ENCODE measurements around the gene COL1A2. TPM values are rescaled to one million over a fixed set of nuclear protein-coding genes. Genes with fewer than 3 reads are reported as not detected.

COL1A2 gene
- total RNA-seq, 3 donors from 2014 or later, result 94.5 to 300 (median 113) TPM

- H3K4me3 ChIP-seq, result no peak overlapping the region
- H3K4me1 ChIP-seq, result no peaks in the 10 kb centered on the region
- H3K27ac ChIP-seq, result no peak overlapping the region
- H3K9me3 ChIP-seq, result no peaks in the 10 kb centered on the region
- no peak for DNase-seq (ENCODE audit: low spot score in 2 of 2)
- no peaks in the 10 kb centered on the region for H3K27me3 ChIP-seq
- H3K36me3 ChIP-seq, result no peaks in the 10 kb centered on the region
- no peak for TF ChIP-seq POLR2AphosphoS5 (IDR thresholded peaks at IDR 0.05)
- TF ChIP-seq POLR2A (IDR thresholded peaks at IDR 0.05), result no peak
- TF ChIP-seq CTCF (IDR thresholded peaks at IDR 0.05), result no peak
- intact Hi-C loops (cut with DNase I; ENCODE audit: low total_unique reads), result no loop called here
These were observed 14.4 kb upstream of the COL1A2 start for GRCh38 chr7:94380264-94380663.

GRCh38 chr7:94382132-94382531 is 12.6 kb upstream of the COL1A2 start:
- H3K36me3 ChIP-seq, result no peaks in the 10 kb centered on the region
- intact Hi-C loops (cut with DNase I; ENCODE audit: low total_unique reads), result no loop called here
- H3K4me1 ChIP-seq, result no peaks in the 10 kb centered on the region
- no peak overlapping the region for H3K4me3 ChIP-seq
- H3K27me3 ChIP-seq, result no peaks in the 10 kb centered on the region
- DNase-seq (ENCODE audit: low spot score in 2 of 2), result no peak
- H3K9me3 ChIP-seq, result no peaks in the 10 kb centered on the region
- TF ChIP-seq POLR2AphosphoS5 (IDR thresholded peaks at IDR 0.05), result no peak
- TF ChIP-seq CTCF (IDR thresholded peaks at IDR 0.05), result no peak
- no peak for TF ChIP-seq POLR2A (IDR thresholded peaks at IDR 0.05)
- no peak overlapping the region for H3K27ac ChIP-seq

GRCh38 chr7:94382746-94383145 is 11.9 kb upstream of the COL1A2 start:
- no peak for TF ChIP-seq POLR2A (IDR thresholded peaks at IDR 0.05)
- TF ChIP-seq CTCF (IDR thresholded peaks at IDR 0.05), result no peak
- TF ChIP-seq POLR2AphosphoS5 (IDR thresholded peaks at IDR 0.05), result no peak
- no peak for DNase-seq (ENCODE audit: low spot score in 2 of 2)
- Histone ChIP-seq H3K27ac (no peak overlapping the region), H3K9me3 (no peaks in the 10 kb centered on the region), H3K4me1 (no peaks in the 10 kb centered on the region), H3K4me3 (no peak overlapping the region), H3K27me3 (no peaks in the 10 kb centered on the region), H3K36me3 (no peaks in the 10 kb centered on the region)
- intact Hi-C loops (cut with DNase I; ENCODE audit: low total_unique reads), result no loop called here

GRCh38 chr7:94384315-94384714 is 10.4 kb upstream of the COL1A2 start:
- intact Hi-C loops (cut with DNase I; ENCODE audit: low total_unique reads), result no loop called here
- no peak for DNase-seq (ENCODE audit: low spot score in 2 of 2)
- H3K9me3 ChIP-seq, result no peaks in the 10 kb centered on the region
- H3K27me3 ChIP-seq, result no peaks in the 10 kb centered on the region
- no peaks in the 10 kb centered on the region for H3K4me1 ChIP-seq
- no peaks in the 10 kb centered on the region for H3K36me3 ChIP-seq
- TF ChIP-seq POLR2A (IDR thresholded peaks at IDR 0.05) (no peak), CTCF (IDR thresholded peaks at IDR 0.05) (no peak), POLR2AphosphoS5 (IDR thresholded peaks at IDR 0.05) (no peak)
- no peak overlapping the region for H3K4me3 ChIP-seq
- H3K27ac ChIP-seq, result no peak overlapping the region

- Histone ChIP-seq H3K4me3 (no peak overlapping the region), H3K9me3 (no peaks in the 10 kb centered on the region), H3K36me3 (no peaks in the 10 kb centered on the region), H3K4me1 (no peaks in the 10 kb centered on the region), H3K27ac (no peak overlapping the region), H3K27me3 (no peaks in the 10 kb centered on the region)
- no peak for TF ChIP-seq POLR2AphosphoS5 (IDR thresholded peaks at IDR 0.05)
- no peak for TF ChIP-seq CTCF (IDR thresholded peaks at IDR 0.05)
- no peak for TF ChIP-seq POLR2A (IDR thresholded peaks at IDR 0.05)
- no peak for DNase-seq (ENCODE audit: low spot score in 2 of 2)
- intact Hi-C loops (cut with DNase I; ENCODE audit: low total_unique reads), result no loop called here
These were observed 8.3 kb upstream of the COL1A2 start for GRCh38 chr7:94386416-94386815.
